CD4-positive, alpha-beta T cell treated with Interleukin-17A for 4 hours (primary cell): ENCODE data around the gene SMTNL2.
"Not testable (repeated sequence)": the region's sequence is repeated elsewhere in the genome, so short reads cannot be mapped to it uniquely, and the experiment has no call there.

Source experiments
- DNase-seq: peaks from one replicate; pipeline ENCODE4 v3.0.0-alpha.2; 2020; ENCODE audit warnings: mixed read lengths

SMTNL2 gene

GRCh38 chr17:4587195-4587594, 2.9 kb downstream of the SMTNL2 start:
- DNase-seq, result no peak

GRCh38 chr17:4587803-4588202, 3.5 kb downstream of the SMTNL2 start:
- DNase-seq, result no peak

GRCh38 chr17:4588391-4588790, 4.1 kb downstream of the SMTNL2 start:
- DNase-seq, result no peak

GRCh38 chr17:4588898-4589625, 4.7 kb downstream of the SMTNL2 start:
- DNase-seq, result no peak

DNA sequence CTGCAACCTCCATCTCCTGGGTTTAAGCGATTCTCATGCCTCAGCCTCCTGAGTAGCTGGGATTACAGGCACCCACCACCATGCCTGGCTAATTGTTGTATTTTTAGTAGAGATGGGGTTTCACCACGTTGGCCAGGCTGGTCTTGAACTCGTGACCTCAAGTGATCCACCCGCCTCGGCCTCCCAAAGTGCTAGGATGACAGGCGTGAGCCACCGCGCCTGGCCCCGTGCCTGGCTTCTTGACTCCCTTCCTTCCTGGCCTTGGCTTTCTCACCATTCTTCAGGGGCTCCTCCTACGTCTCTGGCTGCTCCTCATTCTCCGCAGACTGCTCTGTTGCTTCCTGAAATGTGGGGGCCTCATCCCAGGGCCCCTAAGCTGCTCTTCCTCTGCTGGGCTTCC, 5.7 kb downstream of the SMTNL2 start:
- DNase-seq, result not testable (repeated sequence)

GRCh38 chr17:4590981-4591453, 6.7 kb downstream of the SMTNL2 start:
- DNase-seq, result no peak

DNA sequence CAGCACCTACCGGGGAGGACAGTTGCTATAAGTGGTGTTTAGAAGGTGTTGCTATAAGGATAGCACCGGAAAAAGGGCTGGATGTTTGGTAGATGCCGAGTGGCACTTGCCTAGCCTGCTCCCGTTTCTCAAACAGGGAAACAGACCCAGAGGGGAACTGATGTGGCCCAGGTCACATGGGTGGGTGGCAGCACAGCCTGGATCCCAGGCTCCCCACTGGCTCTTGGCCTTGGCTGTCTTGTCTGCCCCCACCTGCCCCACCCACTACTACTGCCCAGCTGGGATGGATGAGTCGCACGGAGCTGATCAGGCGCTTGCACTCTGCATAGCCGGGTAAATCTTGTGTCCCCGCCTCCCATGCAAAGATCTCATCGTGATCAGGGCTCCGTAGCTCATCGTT, 7.2 kb downstream of the SMTNL2 start:
- no peak for DNase-seq

DNA sequence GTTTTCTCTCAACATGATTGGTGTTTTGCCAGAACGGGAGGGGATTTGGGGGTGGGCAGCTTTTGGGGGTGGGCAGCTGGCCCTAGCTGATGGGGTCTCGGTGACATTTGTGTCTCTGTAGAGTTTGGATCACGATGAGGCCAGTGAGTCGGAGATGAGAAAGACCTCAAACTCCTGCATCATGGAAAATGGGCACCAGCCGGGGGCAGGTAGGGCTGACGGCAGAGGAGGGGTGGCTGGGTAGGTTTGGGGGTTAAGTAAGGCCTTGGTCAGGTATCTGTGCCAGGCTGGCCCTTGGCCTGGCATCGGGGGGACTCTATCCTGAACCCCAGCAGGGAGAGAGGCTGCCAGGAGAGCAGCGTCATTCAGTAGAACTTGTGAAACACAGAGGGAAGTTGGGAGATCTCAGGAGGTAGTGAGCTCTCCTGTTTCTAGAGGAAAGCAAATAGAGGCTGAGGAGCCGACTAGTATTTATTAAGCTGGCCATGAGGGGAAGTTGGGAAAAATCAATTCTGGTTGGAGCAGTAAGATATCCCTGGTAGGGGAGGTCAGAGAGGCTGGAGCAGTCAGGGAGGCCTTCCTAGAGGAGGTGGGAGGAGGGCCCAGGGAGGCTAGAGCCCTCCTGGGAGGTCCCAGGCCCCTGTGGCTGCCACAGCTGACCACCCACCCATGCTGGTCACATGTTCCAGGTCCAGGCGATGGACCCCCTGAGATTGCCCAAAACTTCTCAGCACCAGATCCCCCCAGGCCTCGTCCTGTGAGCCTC, 8.1 kb downstream of the SMTNL2 start:
- DNase-seq, result no peak

DNA sequence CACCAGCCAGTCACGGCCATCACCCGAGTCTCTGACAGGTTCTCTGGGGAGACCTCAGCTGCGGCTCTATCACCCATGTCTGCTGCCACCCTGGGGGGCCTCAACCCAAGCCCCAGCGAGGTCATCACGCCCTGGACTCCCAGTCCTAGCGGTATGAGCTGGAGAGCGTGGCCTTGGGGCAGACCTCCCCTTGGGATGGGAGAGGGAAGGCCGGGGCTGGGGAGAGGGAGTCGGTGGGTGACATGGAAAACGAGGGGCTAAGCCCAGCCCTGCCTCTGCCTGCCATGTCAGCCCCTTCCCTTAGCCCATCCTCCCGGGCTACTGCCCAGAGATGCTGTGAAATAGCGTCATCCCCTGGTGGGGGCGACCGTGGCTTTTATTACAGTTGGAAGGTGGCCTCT, 8.7 kb downstream of the SMTNL2 start:
- no peak for DNase-seq

DNA sequence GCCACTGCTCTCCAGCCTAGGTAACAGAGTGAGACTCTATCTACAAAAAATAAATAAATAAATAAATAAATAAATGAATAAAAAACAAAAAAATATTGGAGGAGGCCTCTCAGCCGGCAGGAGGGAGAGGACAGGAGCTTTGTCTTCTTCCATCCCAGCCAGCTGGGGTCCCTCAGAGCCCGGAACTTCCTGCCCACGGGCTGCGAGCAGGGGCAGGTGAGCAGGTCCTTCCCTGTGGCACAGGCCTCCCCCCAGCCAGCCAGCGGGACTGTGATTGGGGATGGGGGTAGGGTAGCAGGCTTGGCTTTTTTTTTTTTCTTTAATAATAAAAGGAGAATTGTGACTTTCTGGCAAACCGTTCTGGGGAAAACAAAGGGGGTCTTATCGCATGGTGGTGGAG, 10.1 kb downstream of the SMTNL2 start:
- no peak for DNase-seq

GRCh38 chr17:4594931-4595684, 10.8 kb downstream of the SMTNL2 start:
- DNase-seq, result peak; percentile 55

DNA sequence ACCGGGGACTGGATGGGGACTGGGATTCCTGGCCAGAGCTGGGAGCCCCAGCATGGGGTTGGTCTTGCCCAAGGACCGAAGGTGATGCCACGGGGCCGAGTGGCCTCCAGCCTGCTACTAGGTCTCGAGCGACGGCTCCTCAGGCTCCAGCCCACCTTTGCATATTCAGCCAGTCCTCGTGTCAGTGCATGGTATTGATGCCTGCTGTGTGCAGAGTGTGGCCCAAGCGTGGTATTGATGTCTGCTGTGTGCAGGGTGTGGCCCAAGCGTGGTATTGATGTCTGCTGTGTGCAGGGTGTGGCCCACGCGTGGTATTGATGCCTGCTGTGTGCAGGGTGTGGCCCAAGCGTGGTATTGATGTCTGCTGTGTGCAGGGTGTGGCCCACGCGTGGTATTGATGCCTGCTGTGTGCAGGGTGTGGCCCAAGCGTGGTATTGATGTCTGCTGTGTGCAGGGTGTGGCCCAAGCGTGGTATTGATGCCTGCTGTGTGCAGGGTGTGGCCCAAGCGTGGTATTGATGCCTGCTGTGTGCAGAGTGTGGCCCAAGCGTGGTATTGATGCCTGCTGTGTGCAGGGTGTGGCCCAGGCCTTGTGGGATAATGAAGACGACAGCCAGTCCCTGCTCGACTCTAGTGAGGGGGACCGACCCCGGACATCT, 11.5 kb downstream of the SMTNL2 start:
- not testable (repeated sequence) for DNase-seq

- no peak for DNase-seq
These were observed 12.5 kb downstream of the SMTNL2 start for GRCh38 chr17:4596636-4597380.

GRCh38 chr17:4597975-4598374, 13.6 kb downstream of the SMTNL2 start:
- no peak for DNase-seq

- no peak for DNase-seq
These were observed 14.6 kb downstream of the SMTNL2 start for GRCh38 chr17:4598776-4599504.

GRCh38 chr17:4599505-4600281, 15.4 kb downstream of the SMTNL2 start:
- DNase-seq, result no peak

- no peak for DNase-seq
These were observed 16.2 kb downstream of the SMTNL2 start for GRCh38 chr17:4600563-4600962.

- DNase-seq, result no peak
These were observed 17.0 kb downstream of the SMTNL2 start for GRCh38 chr17:4601326-4601725.

- DNase-seq, result no peak
These were observed 17.7 kb downstream of the SMTNL2 start for GRCh38 chr17:4602041-4602440.

GRCh38 chr17:4604111-4604644, 19.8 kb downstream of the SMTNL2 start:
- no peak for DNase-seq
